ENCODE data around the gene CLEC5A.

The CLEC5A gene

DNA sequence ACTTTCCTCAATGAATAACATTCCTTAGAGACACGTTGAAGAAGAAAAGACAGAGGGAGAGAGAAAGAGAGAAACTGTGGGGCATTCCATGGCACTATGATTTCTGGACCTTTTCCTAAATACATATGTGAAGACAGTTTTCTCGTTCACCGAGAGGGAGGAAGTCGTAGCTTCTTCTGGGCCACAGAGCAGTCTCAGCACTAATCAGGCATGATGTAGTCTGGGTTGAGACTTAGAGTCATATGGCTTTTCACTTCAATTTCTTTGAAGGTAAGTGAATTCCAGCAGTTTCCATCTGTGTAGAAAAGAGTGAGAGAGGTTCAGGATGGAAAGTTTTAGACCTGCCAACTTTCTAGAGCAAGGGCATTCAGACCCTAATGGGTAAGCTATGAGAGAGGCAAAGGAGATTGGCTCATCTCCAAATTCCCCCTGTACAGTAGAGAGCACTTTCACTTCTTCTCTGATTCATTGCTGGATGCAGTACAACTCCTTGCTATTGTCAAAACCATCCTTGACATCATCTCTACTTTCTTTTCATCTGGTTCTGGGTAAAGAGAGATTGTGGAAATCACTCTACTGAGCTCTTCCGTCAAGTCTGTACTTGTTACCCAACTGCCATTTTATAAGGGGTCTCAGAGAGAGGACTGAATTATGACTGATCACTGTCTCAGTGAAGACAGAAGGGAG, 62.1 kb downstream of the CLEC5A start:
- TF ChIP-seq SPI1 (IDR thresholded peaks at IDR 0.05; ENCODE audit: borderline replicate concordance, low read depth) (no peak), CTCF (IDR thresholded peaks at IDR 0.05; ENCODE audit: insufficient read depth, low read length) (no peak), REST (IDR thresholded peaks at IDR 0.05; ENCODE audit: insufficient replicate concordance, low read depth) (no peak)
- Histone ChIP-seq H3K27ac (replicated peaks) (no peak overlapping the region), H3K4me3 (replicated peaks; ENCODE audit: insufficient read depth, low read length) (no peak overlapping the region), H3K27me3 (ENCODE audit: insufficient read depth, poor library complexity, severe bottlenecking) (no peaks in the 10 kb centered on the region)
- no peak for DNase-seq (ENCODE audit: low read depth in 1 of 2, low spot score in 1 of 2)

DNA sequence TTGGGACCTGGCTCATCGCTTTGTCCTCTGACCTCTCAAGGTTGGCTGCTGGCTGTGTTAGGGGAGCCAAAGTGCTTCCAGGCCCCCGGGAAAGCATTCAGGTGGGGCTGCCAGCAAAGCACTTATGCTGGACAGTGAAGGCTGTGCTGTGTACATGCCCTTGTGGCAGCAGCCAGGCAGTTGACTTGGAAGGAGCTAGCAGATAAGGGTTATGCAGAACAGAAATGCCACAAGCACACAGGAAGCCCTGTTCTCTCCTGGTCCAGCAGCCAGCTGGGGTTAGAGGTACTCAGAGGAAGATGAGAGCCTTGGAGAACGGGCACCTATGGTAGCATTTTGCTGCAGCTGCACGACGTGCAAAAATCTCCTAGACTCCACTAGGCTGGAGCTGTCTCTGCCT, 65.8 kb downstream of the CLEC5A start:
- Histone ChIP-seq H3K27me3 (ENCODE audit: insufficient read depth, poor library complexity, severe bottlenecking) (no peaks in the 10 kb centered on the region), H3K4me3 (replicated peaks; ENCODE audit: insufficient read depth, low read length) (no peak overlapping the region), H3K27ac (replicated peaks) (no peak overlapping the region)
- DNase-seq (ENCODE audit: low read depth in 1 of 2, low spot score in 1 of 2) = no peak
- TF ChIP-seq GABPA (IDR thresholded peaks at IDR 0.05; ENCODE audit: low read depth) = no peak
- no peak for TF ChIP-seq SPI1 (IDR thresholded peaks at IDR 0.05; ENCODE audit: borderline replicate concordance, low read depth)
- no peak for TF ChIP-seq CTCF (IDR thresholded peaks at IDR 0.05; ENCODE audit: insufficient read depth, low read length)
- no peak for TF ChIP-seq POLR2AphosphoS5 (IDR thresholded peaks at IDR 0.05; ENCODE audit: low read depth)
- no peak for TF ChIP-seq REST (IDR thresholded peaks at IDR 0.05; ENCODE audit: insufficient replicate concordance, low read depth)

- DNase-seq (ENCODE audit: low read depth in 1 of 2, low spot score in 1 of 2) = no peak
- no peak overlapping the region for H3K4me3 ChIP-seq (replicated peaks; ENCODE audit: insufficient read depth, low read length)
- TF ChIP-seq REST (IDR thresholded peaks at IDR 0.05; ENCODE audit: insufficient replicate concordance, low read depth) = no peak
- no peak for TF ChIP-seq CTCF (IDR thresholded peaks at IDR 0.05; ENCODE audit: insufficient read depth, low read length)
- no peak for TF ChIP-seq POLR2AphosphoS5 (IDR thresholded peaks at IDR 0.05; ENCODE audit: low read depth)
- TF ChIP-seq SPI1 (IDR thresholded peaks at IDR 0.05; ENCODE audit: borderline replicate concordance, low read depth) = no peak
- TF ChIP-seq GABPA (IDR thresholded peaks at IDR 0.05; ENCODE audit: low read depth) = no peak
- no peaks in the 10 kb centered on the region for H3K27me3 ChIP-seq (ENCODE audit: insufficient read depth, poor library complexity, severe bottlenecking)
- no peak overlapping the region for H3K27ac ChIP-seq (replicated peaks)
These were observed 69.4 kb downstream of the CLEC5A start for GRCh38 chr7:141877365-141877764.

Data from HL-60 (cell line).